Left hindlimb (tissue), 1 donor: ENCODE results near the gene ISM2.
A peak's percentile ranks its signal among the peaks of the same experiment; 100 is the strongest.

Experiments used
- DNase-seq: peaks from one replicate; pipeline ENCODE4 v3.0.0-alpha.2; 2018

The ISM2 gene

DNA sequence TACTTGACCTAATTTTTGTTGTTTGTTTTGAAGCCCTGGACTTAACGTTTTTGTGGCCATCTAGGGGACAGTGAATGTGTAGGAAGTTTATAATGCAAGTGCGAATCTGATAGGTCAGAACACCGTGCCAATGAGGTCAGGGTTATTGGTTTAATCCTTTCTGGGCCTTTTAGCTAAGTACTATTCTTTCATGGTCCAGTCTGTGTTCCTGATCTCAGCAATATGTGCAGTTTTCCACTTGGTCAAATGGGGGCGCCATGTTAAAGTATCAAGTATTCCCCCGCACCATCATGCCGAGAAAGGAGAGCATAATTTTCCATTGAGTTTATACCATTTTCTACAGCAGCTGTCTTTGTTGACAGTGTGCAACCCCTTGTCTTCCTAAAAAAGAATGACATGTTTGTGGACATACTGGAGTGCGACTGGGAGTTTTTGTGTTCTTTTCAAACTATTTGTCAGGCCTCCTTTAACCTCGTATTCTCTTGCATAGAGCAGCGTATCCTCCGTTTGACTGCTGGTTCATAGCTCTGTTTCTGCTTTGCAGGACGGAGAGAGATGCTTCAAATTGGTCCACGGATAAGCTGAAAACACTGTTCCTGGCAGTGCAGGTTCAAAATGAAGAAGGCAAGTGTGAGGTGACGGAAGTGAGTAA, 39.4 kb downstream of the ISM2 start:
- peak; percentile 45 for DNase-seq

DNA sequence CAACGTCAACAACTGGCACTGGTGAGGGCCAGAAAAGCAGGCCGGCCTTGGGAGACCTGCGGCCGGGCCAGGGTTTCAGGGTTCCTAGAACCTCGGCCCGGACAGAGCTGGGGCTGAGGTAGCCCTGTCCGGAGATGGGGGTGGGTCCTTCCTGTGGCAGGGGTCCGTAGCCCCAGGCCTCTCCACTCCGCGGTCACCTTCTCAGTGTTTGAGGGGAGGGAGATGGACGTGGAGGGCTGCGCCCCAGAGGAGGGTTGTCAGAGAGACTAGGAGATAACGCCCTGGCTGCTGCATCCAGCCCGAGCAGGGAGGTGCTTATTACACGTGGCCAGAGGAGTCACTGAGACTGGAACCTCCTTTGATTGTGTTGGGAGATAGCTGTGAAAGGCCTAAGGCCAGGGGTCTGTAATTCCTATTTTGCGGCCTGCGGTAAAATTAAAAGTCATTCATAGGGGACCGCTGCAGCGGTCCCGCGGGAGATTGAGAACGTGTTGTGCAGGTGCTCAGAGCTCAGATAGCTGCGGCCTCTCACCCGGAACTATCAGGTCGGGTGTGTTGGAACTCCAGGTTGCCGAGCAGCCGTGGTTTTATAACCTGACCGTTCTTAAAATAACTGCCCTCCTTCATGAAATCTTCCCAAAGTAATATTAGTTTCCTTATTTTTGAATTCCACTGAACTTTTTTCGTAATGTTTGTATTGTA, 40.2 kb downstream of the ISM2 start:
- DNase-seq, result no peak

GRCh38 chr14:77457522-77458248, 40.9 kb downstream of the ISM2 start, which contains the start of the genes AHSA1 and VIPAS39:
Gene AHSA1 (plus strand): TSS chr14:77458093. CDS start chr14:77458190, 97 bp downstream.
Gene VIPAS39 (minus strand): TSS chr14:77457601. CDS start chr14:77454102, 3,499 bp downstream.
- peak; percentile 98 for DNase-seq

- no peak for DNase-seq
Observed at GRCh38 chr14:77457115-77457521, 41.5 kb downstream of the ISM2 start.

- no peak for DNase-seq
Observed at GRCh38 chr14:77455966-77456640, 42.5 kb downstream of the ISM2 start.

DNA sequence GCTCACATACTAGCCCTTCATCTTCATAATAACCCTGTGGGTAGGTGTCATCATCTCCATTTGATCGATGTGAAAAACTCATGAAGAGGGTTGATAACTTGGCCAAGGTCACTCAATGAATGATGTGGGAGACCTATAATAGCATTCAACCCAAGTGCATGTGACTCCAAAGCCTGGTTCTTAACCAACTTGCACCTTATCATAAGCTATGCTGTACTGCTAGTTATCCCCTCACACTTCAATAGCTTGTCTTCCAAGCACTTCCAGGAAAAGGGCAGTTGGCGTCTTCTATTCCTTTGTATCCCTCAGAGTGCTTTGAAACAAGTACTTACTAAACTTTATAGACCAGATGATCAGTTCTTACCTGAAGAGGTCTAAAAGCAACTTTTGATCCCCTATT, 56.4 kb downstream of the ISM2 start:
- DNase-seq, result no peak

DNA sequence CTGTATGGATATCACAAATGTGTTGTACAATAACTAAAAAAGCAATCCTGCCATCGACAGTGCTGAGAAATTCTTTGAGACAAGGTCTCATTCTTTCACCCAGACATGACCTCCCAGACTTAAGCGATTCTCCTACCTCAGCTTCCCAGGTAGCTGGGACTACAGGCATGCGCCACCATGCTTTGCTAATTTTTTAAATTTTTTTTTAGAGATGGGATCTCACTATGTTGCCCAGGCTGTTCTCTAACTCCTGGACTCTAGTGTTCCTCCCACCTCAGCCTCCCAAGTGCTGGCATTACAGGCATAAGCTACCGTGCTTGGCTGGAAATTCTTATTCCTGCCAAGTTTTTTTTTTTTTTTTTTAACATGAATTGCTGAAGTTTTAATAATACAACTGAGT, 58.8 kb downstream of the ISM2 start:
- no peak for DNase-seq

DNA sequence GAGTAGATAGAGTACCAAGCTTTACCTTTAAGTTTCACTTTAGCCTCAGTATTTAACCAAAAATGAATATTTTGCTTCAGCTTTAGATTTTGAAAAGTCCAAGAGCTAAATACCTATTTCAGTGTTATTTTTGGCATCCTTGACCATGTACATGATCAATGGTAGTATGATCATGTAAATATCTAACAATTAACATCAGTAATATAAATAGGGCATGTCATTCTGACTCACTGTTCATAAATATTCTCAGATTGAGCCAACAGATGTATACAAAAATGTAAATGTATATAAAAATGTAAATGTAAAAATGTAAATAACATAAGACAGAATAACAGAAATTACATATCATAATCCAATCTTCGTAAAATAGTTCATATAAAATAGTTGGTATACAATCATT, 60.0 kb downstream of the ISM2 start:
- DNase-seq, result no peak

- no peak for DNase-seq
Observed at GRCh38 chr14:77436042-77436441, 62.6 kb downstream of the ISM2 start.

- DNase-seq, result no peak
Observed at GRCh38 chr14:77426396-77426795, 72.2 kb downstream of the ISM2 start.

DNA sequence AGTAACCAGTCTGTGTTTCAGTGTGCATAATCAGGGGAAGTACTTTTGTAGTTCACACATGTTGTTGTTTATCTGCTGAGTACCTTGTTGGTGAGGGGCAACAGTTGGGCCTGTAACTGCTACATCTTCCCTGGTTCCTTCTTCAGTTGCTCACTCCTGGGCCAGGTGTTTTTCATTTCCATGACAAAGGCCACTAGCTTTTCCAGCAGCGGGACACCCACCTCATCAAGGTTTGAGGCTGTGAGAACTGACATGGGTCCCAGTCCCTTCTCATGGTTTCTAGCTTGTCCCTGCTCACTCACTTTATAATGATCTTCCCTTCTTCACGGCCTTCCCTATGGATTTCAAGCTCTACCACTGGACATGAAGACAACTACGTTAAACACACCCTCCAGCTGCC, 73.8 kb downstream of the ISM2 start:
- DNase-seq, result no peak
